ENCODE data around the gene SPTB.

SPTB gene

GRCh38 chr14:64752909-64753308 is 126.8 kb downstream of the SPTB start:
- DNase-seq (ENCODE audit: low read depth) = no peak

- no peak for DNase-seq (ENCODE audit: low read depth)
These were observed 130.6 kb downstream of the SPTB start for GRCh38 chr14:64748995-64749714.

- no peak for DNase-seq (ENCODE audit: low read depth)
These were observed 131.2 kb downstream of the SPTB start for GRCh38 chr14:64748521-64748920.

GRCh38 chr14:64747327-64747726 is 132.4 kb downstream of the SPTB start:
- DNase-seq (ENCODE audit: low read depth) = no peak

- no peak for DNase-seq (ENCODE audit: low read depth)
These were observed 133.1 kb downstream of the SPTB start for GRCh38 chr14:64746298-64747250.

GRCh38 chr14:64745511-64746091 is 134.1 kb downstream of the SPTB start:
- DNase-seq (ENCODE audit: low read depth) = no peak

- DNase-seq (ENCODE audit: low read depth) = no peak
These were observed 136.6 kb downstream of the SPTB start for GRCh38 chr14:64743061-64743460.

GRCh38 chr14:64741961-64742360 is 137.7 kb downstream of the SPTB start:
- no peak for DNase-seq (ENCODE audit: low read depth)

GRCh38 chr14:64741200-64741599 is 138.5 kb downstream of the SPTB start:
- DNase-seq (ENCODE audit: low read depth) = no peak

- no peak for DNase-seq (ENCODE audit: low read depth)
These were observed 141.4 kb downstream of the SPTB start for GRCh38 chr14:64738281-64738804.

- DNase-seq (ENCODE audit: low read depth) = no peak
These were observed 142.1 kb downstream of the SPTB start for GRCh38 chr14:64737391-64738280.

GRCh38 chr14:64736271-64737169 is 143.2 kb downstream of the SPTB start:
- DNase-seq (ENCODE audit: low read depth) = no peak

GRCh38 chr14:64734990-64735389 is 144.7 kb downstream of the SPTB start:
- no peak for DNase-seq (ENCODE audit: low read depth)

GRCh38 chr14:64733899-64734298 is 145.8 kb downstream of the SPTB start:
- no peak for DNase-seq (ENCODE audit: low read depth)

GRCh38 chr14:64733321-64733720 is 146.4 kb downstream of the SPTB start:
- no peak for DNase-seq (ENCODE audit: low read depth)

- no peak for DNase-seq (ENCODE audit: low read depth)
These were observed 147.1 kb downstream of the SPTB start for GRCh38 chr14:64732536-64733120.

GRCh38 chr14:64732066-64732465 is 147.6 kb downstream of the SPTB start:
- DNase-seq (ENCODE audit: low read depth) = no peak

GRCh38 chr14:64731141-64731581 is 148.5 kb downstream of the SPTB start:
- no peak for DNase-seq (ENCODE audit: low read depth)

- DNase-seq (ENCODE audit: low read depth) = no peak
These were observed 149.0 kb downstream of the SPTB start for GRCh38 chr14:64730681-64731080.

GRCh38 chr14:64730061-64730440 is 149.7 kb downstream of the SPTB start:
- DNase-seq (ENCODE audit: low read depth) = no peak

Data from T follicular helper cell (primary cell).